Stimulated activated CD4-positive, alpha-beta T cell treated with anti-CD3 and anti-CD28 coated beads, Interleukin-4, amount 100 ng/mL, for 48 hours (primary cell): Measurements from ENCODE around the gene MBTPS1.

Experiments used
- DNase-seq, 2 donors: peaks; one replicate each; pipeline ENCODE4 v3.0.0-alpha.2; 2020; ENCODE audit warnings: low read depth in 2 of 2

The MBTPS1 gene

GRCh38 chr16:84074721-84075120 lies 42.0 kb downstream of the MBTPS1 start:
- no peak for DNase-seq

DNA sequence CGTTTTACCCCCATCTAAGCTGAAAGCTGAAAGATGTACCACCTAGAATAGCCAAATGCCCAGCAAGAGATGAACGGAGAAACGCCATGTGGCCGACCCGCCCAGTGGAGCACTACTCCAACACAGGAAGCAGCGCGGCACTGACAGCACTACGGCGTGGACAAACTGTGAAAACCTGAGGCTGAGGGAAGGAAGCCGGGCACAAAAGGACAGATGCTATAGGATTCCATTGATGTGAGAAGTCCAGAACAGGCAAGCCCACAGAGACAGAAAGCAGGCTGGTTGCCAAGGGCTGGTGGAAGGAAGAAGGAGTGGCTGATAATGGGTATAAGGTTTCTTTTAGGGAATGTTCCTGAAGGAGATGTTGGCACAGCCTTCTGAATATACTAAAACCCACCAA lies 44.7 kb downstream of the MBTPS1 start:
- DNase-seq = no peak

- no peak for DNase-seq
Measured at GRCh38 chr16:84071121-84071520, 45.6 kb downstream of the MBTPS1 start.

- DNase-seq = no peak
Measured at GRCh38 chr16:84069540-84069939, 47.2 kb downstream of the MBTPS1 start.

DNA sequence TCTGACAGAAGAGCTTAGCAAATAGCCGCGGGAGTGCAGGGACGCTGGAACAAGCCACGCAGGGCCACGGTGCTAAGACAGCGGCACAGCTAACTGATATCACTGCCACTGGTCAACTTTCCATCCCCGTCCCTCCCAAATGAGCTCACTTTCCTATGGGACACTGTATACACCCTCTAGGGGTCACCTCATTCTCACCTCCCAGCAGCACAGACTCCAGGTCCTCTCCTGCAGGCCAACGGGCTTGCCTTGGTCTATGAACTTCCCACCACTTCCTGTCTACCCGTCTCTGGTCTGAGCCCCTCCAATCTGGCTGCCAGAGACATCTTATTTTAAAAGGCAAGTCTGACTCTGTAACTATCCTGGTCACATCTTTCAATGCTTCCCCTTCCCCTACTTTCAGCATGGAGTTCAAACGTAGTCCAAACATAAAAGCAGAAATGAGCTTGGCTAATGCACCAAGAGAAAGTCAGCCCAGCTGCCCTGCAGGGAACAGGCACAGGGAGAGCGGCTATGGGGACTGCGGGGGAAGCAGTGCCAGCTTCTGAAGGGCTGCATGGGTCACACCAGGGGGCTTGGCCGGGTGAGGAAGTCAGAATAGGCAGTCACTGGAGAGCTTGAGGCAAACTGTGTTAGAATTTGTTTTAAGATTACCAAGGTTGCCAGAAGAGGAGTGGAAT lies 47.8 kb downstream of the MBTPS1 start:
- DNase-seq = no peak

- DNase-seq = no peak
Measured at GRCh38 chr16:84068041-84068440, 48.7 kb downstream of the MBTPS1 start.

GRCh38 chr16:84067640-84068039 lies 49.1 kb downstream of the MBTPS1 start:
- DNase-seq = no peak

- DNase-seq = no peak
Measured at GRCh38 chr16:84065536-84066132, 51.1 kb downstream of the MBTPS1 start.

DNA sequence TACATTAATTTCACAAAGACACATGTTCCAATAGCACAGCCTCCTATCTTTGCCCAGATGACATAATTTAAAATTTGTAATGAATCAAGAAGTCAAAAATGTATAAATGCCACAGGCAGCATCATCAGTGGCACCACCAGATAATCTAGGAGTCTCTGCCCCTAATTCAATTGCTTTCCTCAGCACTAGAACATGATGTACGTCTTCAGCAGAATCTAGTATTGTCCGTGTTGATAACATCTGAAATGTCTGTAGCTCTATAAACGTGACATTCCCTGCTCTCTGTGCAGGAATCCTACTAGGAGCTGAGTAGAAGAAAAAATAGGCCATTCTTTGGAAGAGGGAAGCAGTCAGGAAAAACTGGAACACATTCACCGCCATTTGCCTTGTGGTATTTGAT lies 52.8 kb downstream of the MBTPS1 start:
- DNase-seq = no peak

GRCh38 chr16:84062734-84063640 lies 53.8 kb downstream of the MBTPS1 start:
- DNase-seq = peak; percentile 62 to 67

DNA sequence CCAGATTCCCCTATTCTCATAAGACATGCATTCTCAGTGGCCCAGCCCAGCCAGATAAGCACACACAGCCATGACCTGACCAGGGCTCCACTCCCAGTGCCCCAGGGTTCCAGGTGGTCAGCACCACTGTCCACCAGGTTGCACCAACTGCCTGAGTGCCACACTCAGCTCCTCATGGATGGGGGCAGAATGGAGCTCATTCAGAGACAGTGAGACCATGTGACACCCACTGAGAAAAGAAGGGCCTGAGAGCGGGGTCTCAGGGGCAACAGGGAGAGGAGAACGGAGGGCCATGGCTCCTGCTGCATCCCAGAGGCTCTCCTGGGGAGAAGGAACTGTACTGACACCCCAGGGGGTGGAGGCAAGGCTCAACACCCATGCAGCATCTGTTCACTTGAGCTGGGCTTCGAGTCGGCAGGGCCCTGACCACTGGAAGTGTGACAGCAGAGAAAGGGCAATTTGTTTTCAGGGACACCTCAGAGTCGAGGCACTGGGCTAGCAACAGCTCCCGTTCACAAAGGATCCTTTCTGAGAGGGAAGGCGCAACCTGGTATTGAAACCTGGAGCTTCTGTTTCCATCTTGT lies 55.4 kb downstream of the MBTPS1 start:
- no peak for DNase-seq

DNA sequence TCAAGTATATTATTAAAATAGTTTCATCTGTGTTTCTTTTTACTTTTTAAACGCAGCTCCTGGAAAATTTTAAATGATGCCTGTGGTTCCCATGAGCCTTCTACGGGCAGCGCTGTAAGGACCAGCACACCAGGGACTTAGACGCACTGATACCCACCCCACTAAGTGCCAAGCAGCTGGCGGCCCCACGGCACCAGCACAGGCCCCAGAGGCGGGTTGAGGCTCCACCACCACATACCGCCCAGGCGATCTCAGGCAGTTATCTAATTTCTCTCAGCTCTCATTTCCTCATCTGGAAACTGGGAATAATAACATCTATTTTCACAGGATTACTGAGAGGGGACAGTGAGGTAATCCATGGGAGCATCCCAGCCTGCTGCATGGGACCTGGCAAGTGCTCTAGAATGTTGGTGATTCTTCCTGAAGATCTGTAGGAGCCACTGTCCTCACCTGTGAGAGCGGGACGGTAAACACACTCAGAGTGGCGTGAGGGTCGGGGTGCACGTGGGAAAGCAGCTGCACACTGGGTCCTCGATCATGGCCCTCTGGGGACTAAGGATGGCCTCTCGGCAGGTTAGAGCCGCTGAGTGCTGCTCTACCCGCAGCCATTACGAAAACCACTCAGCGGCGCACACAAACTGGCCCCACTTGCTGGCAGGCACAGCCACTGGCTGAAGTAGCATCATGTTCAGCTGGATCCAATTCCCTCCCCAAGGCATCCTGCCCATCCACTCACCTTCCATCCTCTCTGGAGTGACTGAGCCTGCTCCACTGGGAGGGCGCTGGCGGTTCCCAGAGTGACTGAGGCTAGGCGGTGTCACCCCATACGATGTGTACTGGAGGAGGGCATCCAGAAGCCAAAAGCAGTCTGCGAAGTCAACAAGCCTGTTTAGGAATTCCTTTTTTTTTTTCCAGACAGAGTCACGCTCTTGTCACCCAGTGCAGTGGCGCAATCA lies 56.5 kb downstream of the MBTPS1 start:
- DNase-seq = no peak

DNA sequence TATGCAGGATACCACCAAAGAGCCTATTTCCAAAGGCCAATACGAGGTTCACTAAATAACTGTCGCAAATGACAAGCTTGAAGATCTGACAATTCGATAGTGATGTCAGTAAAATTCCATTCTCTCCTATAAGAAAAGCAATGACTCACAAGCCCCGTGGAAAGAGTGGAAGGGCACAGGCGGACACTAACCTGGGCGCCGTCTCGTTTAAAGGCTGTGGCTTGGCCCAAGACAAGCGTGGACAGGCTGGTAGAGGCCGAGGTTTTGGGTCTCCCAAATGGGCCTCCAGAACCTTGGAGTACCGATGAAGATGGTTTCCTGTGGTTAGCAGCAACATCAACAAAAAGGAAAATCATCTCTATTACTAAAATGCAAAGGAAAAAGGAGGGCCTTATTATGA lies 57.6 kb downstream of the MBTPS1 start:
- no peak for DNase-seq

DNA sequence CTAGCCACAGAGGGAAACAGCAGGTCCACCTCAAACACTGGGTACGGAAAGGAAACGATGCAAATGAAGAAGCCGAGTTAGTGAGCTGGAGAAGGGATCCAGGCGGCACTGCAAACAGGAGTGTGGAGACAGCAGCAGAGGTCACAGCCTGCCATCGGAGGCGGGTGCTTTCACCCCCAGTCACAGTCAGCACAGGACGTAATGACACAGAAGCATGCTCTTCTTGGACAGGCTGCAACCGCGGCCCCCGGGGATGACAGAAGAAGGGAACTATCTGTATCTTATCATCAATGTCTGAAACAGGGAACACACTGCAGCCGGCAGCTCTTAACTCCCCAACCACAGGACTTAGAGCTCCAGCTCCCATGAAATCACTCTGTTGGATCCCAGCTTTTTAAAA lies 58.1 kb downstream of the MBTPS1 start:
- DNase-seq = no peak

DNA sequence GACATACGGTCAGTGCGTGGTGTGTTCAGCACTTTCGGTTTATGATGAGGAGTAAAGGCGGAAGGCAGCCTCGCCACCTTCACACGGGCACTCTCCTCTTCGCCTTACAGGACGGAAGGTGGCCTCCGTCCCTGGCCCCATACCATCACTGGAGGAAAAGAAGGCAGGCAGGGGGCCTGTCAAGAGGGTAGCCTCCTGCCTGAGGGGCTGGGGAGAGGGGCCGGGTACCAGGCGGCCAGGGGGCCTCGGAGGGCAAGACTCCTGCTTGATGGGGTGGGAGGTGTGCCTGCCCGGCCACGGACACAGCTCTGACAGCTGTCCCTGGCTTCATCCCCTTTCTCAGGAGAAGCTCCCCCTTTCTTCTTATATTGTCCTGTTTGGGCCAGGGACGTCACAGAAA lies 58.5 kb downstream of the MBTPS1 start:
- no peak for DNase-seq

DNA sequence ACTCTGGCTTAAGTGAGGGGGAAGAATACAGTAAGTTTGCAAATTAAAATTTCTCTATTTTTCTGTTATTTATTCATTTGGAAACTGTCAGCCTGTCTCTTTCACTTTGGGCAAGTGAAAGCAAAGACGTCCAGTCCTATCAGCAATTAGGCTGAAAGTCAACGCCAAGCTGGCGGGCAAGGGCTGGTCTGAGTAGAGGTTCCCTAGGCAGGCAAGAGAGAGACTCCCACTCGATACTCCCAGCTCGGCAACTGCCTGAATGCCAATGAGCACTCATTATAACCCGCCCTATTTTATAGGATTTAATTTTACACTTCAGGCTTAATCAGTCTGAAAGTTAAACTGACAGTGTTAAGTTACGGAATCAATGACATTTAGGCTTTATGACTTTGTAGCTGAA lies 59.8 kb downstream of the MBTPS1 start:
- DNase-seq = no peak

GRCh38 chr16:84055801-84056634 lies 60.7 kb downstream of the MBTPS1 start:
- no peak for DNase-seq

GRCh38 chr16:84055366-84055765 lies 61.4 kb downstream of the MBTPS1 start:
- DNase-seq = no peak

GRCh38 chr16:84054916-84055315 lies 61.8 kb downstream of the MBTPS1 start:
- no peak for DNase-seq

DNA sequence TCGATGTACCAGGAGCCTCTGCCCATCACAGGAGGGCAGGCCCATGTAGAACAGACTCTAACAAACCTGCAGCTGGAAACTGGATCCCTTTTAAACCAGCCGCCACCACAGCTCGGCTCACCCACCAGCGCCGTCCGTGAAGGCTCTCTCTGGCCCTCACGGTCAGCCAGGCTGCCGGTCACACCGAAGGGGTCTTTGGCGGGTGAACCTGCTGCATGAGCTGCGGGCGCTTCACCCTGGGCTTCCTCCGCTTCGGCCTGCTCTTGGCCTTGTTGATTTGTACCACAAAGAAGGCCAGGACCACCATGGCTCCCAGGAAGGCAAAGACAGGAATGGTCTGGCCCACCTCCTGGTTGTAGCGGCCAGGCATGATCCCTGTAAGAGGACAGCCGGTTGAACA lies 62.5 kb downstream of the MBTPS1 start:
- no peak for DNase-seq
